IMR-90 (cell line): ENCODE data around the gene P2RX5. TPM values are rescaled to one million over a fixed set of nuclear protein-coding genes. Genes with fewer than 3 reads are reported as not detected.

Experiments
- ATAC-seq: fragments of 200-7000 bp; cut with Tn5 transposase; 2 replicates; pipeline ENCODE4 v1.9.1; 2020; ENCODE audit warnings: low read depth, mild to moderate bottlenecking, moderate library complexity
- BruUV-seq: library from RNA; stranded (reverse); fragments of 400-500 nt; replicated peaks from 2 replicates; lab custom pipeline; 2021; lab: Mats Ljungman, UMichigan
- CTCF ChIA-PET: fragments of 300-600 bp; formaldehyde crosslinking; extraction: SDS; loops from one replicate; lab custom pipeline; 2021; ENCODE audit warnings: antibody characterized with exemption; lab: Yijun Ruan, JAX
- POLR2A ChIA-PET: fragments of 300-600 bp; sonication (Branson Sonifier 250); formaldehyde crosslinking; loops from one replicate; lab custom pipeline; 2022; ENCODE audit warnings: antibody characterized with exemption; ENCODE audit not compliant: unreplicated experiment; lab: Charles Lee
- DNase-seq: peaks from one replicate; pipeline ENCODE4 v3.0.0; 2013
- H2AFZ ChIP-seq: replicated peaks from 2 replicates; pipeline ENCODE3; 2013; ENCODE audit warnings: low read length, mild to moderate bottlenecking; ENCODE audit not compliant: poor library complexity
- H2AK5ac ChIP-seq: 2 replicates; pipeline ENCODE4 v1.6.1; 2013; ENCODE audit warnings: low read depth, low read length, inconsistent platforms
- H2AK9ac ChIP-seq: replicated peaks from 2 replicates; pipeline ENCODE3; 2013; ENCODE audit warnings: mild to moderate bottlenecking, low read depth, low read length, moderate library complexity; ENCODE audit not compliant: poor library complexity
- H2BK120ac ChIP-seq: 2 replicates; pipeline ENCODE4 v1.6.1; 2013; ENCODE audit warnings: low read depth, low read length, inconsistent platforms
- H2BK15ac ChIP-seq: 3 replicates; pipeline ENCODE4 v1.6.1; 2013; ENCODE audit warnings: low read depth, low read length, inconsistent platforms
- H2BK20ac ChIP-seq: 2 replicates; pipeline ENCODE4 v1.6.1; 2013; ENCODE audit warnings: low read depth, mild to moderate bottlenecking, inconsistent platforms, low read length, moderate library complexity
- H2BK5ac ChIP-seq: 2 replicates; pipeline ENCODE4 v1.6.1; 2013; ENCODE audit warnings: mild to moderate bottlenecking, low read depth, low read length, inconsistent platforms; ENCODE audit not compliant: poor library complexity, severe bottlenecking
- H3K14ac ChIP-seq: replicated peaks from 2 replicates; pipeline ENCODE4 v1.6.1; 2013; ENCODE audit warnings: low read depth, low read length, inconsistent platforms
- H3K18ac ChIP-seq: 2 replicates; pipeline ENCODE4 v1.6.1; 2013; ENCODE audit warnings: low read depth, low read length, control low read depth
- H3K23ac ChIP-seq: 2 replicates; pipeline ENCODE4 v1.6.1; 2013; ENCODE audit warnings: low read depth, low read length, inconsistent platforms
- H3K27ac ChIP-seq: 2 replicates; pipeline ENCODE4 v1.5.1; 2013; ENCODE audit warnings: mild to moderate bottlenecking, control low read depth, low read length; ENCODE audit not compliant: insufficient read depth
- H3K27me3 ChIP-seq: 2 replicates; pipeline ENCODE4 v1.6.1; 2013; ENCODE audit warnings: low read length; ENCODE audit not compliant: control insufficient read depth, insufficient read depth
- H3K36me3 ChIP-seq: 2 replicates; pipeline ENCODE4 v1.6.1; 2013; ENCODE audit warnings: low read length, mixed read lengths; ENCODE audit not compliant: control insufficient read depth, insufficient read depth
- H3K4ac ChIP-seq: 2 replicates; pipeline ENCODE4 v1.6.1; 2013; ENCODE audit warnings: low read depth, low read length, inconsistent platforms
- H3K4me1 ChIP-seq: 2 replicates; pipeline ENCODE4 v1.6.1; 2013; ENCODE audit warnings: low read length, mixed read lengths; ENCODE audit not compliant: control insufficient read depth, insufficient read depth
- H3K4me2 ChIP-seq: 2 replicates; pipeline ENCODE4 v1.6.1; 2013; ENCODE audit warnings: low read depth, mild to moderate bottlenecking, control low read depth, low read length, moderate library complexity
- H3K4me3 ChIP-seq: 2 replicates; pipeline ENCODE4 v1.5.1; 2013; ENCODE audit warnings: low read depth, mild to moderate bottlenecking, control low read depth, low read length, moderate library complexity; ENCODE audit not compliant: insufficient read depth
- H3K56ac ChIP-seq: 2 replicates; pipeline ENCODE4 v1.6.1; 2013; ENCODE audit warnings: low read length, inconsistent platforms; ENCODE audit not compliant: insufficient read depth; ENCODE audit errors: extremely low read depth
- H3K79me1 ChIP-seq, 2 experiments: 2 replicates each; pipeline ENCODE4 v1.6.1; 2013; ENCODE audit warnings: low read length in 2 of 2, inconsistent platforms in 1 of 2, low read depth in 1 of 2
- H3K9ac ChIP-seq: 2 replicates; pipeline ENCODE4 v1.6.1; 2013; ENCODE audit warnings: low read depth, low read length, control low read depth
- H3K9me1 ChIP-seq: 2 replicates; pipeline ENCODE4 v1.6.1; 2013; ENCODE audit warnings: low read length, inconsistent platforms; ENCODE audit not compliant: insufficient read depth
- H3K9me3 ChIP-seq: 2 replicates; pipeline ENCODE4 v1.6.1; 2013; ENCODE audit warnings: low read length; ENCODE audit not compliant: control insufficient read depth, insufficient read depth
- H4K20me1 ChIP-seq: 2 replicates; pipeline ENCODE4 v1.6.1; 2013; ENCODE audit warnings: low read length, inconsistent platforms; ENCODE audit not compliant: insufficient read depth
- H4K5ac ChIP-seq: 2 replicates; pipeline ENCODE4 v1.6.1; 2013; ENCODE audit warnings: mild to moderate bottlenecking, low read depth, low read length, control low read depth
- H4K8ac ChIP-seq, 2 experiments: 2 replicates each; pipeline ENCODE4 v1.6.1; 2013; ENCODE audit warnings: low read depth in 2 of 2, low read length in 2 of 2, control low read depth in 1 of 2, inconsistent platforms in 1 of 2
- H4K91ac ChIP-seq: 2 replicates; pipeline ENCODE4 v1.6.1; 2013; ENCODE audit warnings: low read depth, low read length, inconsistent platforms; ENCODE audit not compliant: insufficient read depth
- CHD1 ChIP-seq: IDR thresholded peaks from 2 replicates; pipeline ENCODE4 v1.6.1; 2012; ENCODE audit warnings: low read depth, low read length, improper control_type of control experiment
- FOS ChIP-seq: fragments of 150-350 bp; IDR thresholded peaks from 2 replicates; pipeline ENCODE4 v1.6.1; 2016; ENCODE audit warnings: low read depth, low read length
- RAD21 ChIP-seq: IDR thresholded peaks from 2 replicates; pipeline ENCODE4 v1.6.1; 2012; ENCODE audit warnings: low read length, improper control_type of control experiment
- RCOR1 ChIP-seq: IDR thresholded peaks from 2 replicates; pipeline ENCODE4 v1.6.1; 2012; ENCODE audit warnings: mild to moderate bottlenecking, low read length, improper control_type of control experiment; ENCODE audit not compliant: insufficient replicate concordance
- WGBS, 2 experiments: methylation state at CpG; one replicate each; pipeline versions ENCODE4 v1.1.5 to v1.1.7; 2013; ENCODE audit warnings: missing lambda C conversion rate in 2 of 2; ENCODE audit not compliant: insufficient read length in 1 of 2; ENCODE audit errors: extremely low coverage in 2 of 2; 5-methylcytosine and 5-hydroxymethylcytosine counted together
- dilution Hi-C: fragments of 300-500 bp; cut with HindIII; formaldehyde crosslinking; loops from one replicate; pipeline ENCODE4 v1.14.3; 2018; ENCODE audit warnings: low sequenced_read_pairs; ENCODE audit not compliant: unreplicated experiment
- in situ Hi-C: fragments of 300-500 bp; cut with MboI; formaldehyde crosslinking; loops from 3 replicates; pipeline ENCODE4 v1.14.3; 2019; ENCODE audit warnings: low sequenced_read_pairs, inconsistent platforms, mixed read lengths
- intact Hi-C: fragments of 100-400 bp; cut with micrococcal nuclease; formaldehyde crosslinking; loops from 2 replicates; pipeline ENCODE4 v1.10.0; 2022
- polyA plus RNA-seq, 3 experiments: library from polyadenylated mRNA; depleted of rRNA; stranded (reverse); fragments of >200 nt; gene quantifications; 2 replicates each; pipeline ENCODE4 v1.2.3, GENCODE V29; 2012; ENCODE audit warnings: low replicate concordance in 1 of 3
- total RNA-seq: library from RNA; depleted of rRNA; stranded (reverse); fragments of >200 nt; gene quantifications from 2 replicates; pipeline ENCODE4 v1.2.3, GENCODE V29; 2012

P2RX5 gene
- total and polyA plus RNA-seq, 2 of the 4 experiments (the other 2 are of a cell fraction) = 1.8 to 3.7 TPM

DNA sequence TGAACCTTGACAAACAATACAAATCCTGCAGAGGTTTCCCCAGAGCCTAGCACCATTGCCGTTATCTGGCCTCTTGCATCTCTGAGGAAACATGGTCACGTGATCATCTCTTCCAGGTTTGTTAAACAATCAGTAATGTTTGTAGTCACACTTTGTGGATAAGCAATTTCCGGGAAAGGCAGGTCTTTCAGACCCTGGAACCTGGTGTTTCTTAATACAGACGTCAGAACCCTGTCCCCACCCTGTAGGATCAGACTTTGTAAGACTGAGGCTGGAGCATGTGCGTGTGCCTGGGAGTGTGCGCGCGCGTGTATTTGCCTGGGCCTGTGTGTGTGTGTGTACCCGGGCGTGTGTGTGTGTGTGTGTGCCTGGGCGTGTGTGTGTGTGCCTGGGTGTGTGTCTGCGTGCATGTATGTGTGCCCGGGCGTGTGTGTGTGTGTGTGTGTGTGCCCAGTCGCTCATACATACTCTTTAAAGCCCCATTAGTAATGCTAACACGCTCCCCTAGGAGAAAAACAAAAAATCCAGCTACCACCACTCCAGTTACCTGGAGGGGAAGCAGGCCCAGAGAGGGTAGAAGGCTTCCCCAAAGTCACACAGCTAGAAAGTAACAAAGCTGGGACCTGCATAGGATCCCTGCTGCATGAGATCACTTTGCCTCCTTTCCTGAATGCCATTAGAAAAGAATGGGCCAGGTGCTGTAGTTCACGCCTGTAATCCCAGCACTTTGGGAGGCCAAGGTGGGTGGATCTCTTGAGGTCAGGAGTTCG lies 54.1 kb downstream of the P2RX5 start:
- Histone ChIP-seq H2BK20ac (no peak overlapping the region), H2AFZ (no peak overlapping the region), H3K18ac (no peak overlapping the region), H3K36me3 (peaks cover 17% of the 10 kb centered on the region; the same call in 1 of the 2 replicates), H2BK120ac (no peak overlapping the region), H3K9me3 (no peaks in the 10 kb centered on the region), H3K4me3 (no peak overlapping the region), H2BK15ac (no peak overlapping the region), H4K8ac (no peak overlapping the region), H3K27ac (no peak overlapping the region), H3K4me1 (peaks cover 3% of the 10 kb centered on the region; the same call in 1 of the 2 replicates), H4K20me1 (peaks cover 3% of the 10 kb centered on the region; the same call in 1 of the 2 replicates), H2BK5ac (no peak overlapping the region), H3K27me3 (no peaks in the 10 kb centered on the region), H4K5ac (no peak overlapping the region), H2AK5ac (no peak overlapping the region), H4K91ac (no peak overlapping the region), H3K9me1 (peaks cover 8% of the 10 kb centered on the region; the same call in 1 of the 2 replicates), H3K9ac (no peak overlapping the region), H3K23ac (no peak overlapping the region), H3K4me2 (no peak overlapping the region), H3K56ac (no peak overlapping the region), H3K4ac (no peak overlapping the region), H2AK9ac (no peak overlapping the region), H3K79me1 (peaks cover 7 to 19% of the 10 kb centered on the region in 2 experiments; a peak in 3 of 4 replicates), H3K14ac (no peak overlapping the region)
- BruUV-seq = no TSS peak
- DNase-seq (no peak), ATAC-seq (no peak)
- ChIA-PET CTCF (no interaction called here), POLR2A (no interaction called here)
- in situ Hi-C loops (loop anchor here (10.0 kb wide), 2 partner anchors 597 to 807 kb away; no protein-coding TSS in a partner anchor), dilution Hi-C loops (no loop called here), intact Hi-C loops (no loop called here)
- TF ChIP-seq RAD21 (no peak), RCOR1 (no peak), CHD1 (no peak), FOS (no peak)
- WGBS, 2 experiments = 100% methylated on average over 1 of the region's 19 CpGs; no CpG with 5 or more reads in 1 of the 2 experiments
